EL (cell line): ENCODE data around the gene DUSP1.

Source experiments
- DNase-seq: peaks from one replicate; pipeline ENCODE4 v3.0.0-alpha.2; 2016

The DUSP1 gene

DNA sequence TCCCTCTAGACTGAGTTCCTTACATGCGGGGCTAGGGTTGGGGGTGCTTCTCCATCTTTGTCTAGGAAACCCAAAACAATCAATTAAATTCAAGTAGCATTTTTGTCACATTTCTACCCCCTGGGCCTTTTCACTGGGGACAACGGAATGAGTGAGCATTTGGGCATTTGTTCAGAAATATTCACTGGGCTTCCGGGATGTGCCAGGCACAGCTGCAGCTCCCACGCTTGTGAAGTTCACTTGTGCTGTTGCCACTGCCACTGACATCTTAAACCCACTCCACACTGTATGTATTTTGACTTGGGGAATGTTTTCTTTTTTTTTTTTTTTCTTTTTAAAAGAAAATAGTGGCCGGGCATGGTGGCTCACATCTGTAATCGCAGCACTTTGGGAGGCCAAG is 31.6 kb downstream of the DUSP1 start:
- DNase-seq: no peak

DNA sequence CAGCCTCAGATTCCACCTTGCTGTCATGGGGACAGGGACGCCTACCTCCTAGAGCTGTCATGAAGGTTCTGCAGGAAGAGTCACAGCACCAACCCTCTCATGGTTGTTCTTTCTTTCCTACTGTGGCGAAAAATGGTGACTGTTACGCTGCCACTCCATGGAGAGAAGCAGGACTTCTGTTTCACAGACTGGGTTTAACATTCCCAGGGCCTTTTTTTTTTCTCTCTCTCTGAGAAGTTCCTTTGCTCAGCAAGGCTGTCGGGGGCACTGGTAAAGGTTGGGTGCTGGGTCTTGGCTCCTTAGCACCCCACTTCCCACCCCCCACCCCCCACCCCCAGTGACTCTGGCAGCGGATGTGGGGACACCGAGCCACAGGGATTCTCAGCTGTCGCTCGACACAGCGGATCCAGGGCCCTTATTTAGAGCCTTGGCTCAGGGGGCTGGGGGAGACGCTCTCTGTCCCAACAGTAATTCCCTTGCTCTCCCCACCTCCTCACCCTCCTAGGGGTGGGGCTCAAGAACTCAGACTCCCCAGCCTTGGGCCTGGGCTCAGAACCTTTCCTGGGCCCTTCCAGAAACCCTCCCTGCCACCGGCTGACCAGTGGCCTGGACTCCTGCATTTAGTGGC is 34.4 kb downstream of the DUSP1 start:
- DNase-seq: no peak

DNA sequence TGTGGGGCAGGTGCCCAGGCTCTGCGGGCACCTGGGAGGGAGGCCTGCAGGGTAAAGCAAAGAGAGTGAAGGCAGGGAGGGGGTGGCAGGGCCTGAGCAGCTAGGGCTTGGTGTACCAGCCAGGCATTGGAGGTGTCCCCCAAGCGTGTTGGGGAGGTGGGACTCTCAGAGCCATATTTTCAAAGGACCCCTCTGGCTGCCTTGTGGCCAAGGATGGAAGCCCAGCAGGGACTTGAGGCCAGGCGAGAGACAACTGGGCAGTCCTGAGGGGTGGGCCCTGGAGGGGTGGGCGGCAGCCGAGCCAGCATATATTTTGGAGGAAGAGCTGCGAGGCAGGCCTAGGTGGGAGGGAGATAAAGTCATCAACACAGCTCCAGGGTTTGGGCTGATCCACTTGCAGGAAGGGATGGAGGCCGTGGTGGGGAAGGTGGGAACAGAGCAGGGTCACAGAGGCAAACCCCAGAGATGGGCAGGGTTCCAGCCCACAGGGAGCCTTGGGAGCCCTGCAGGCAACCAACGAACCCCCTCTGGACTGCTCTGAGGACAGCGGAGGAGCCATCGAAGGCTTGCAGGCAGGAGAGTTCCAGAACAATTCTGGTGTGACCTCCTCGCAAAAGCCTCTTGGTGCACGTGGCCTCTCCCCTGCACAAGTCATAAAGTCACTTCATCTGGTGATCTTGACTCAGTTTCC is 35.7 kb downstream of the DUSP1 start:
- no peak for DNase-seq

GRCh38 chr5:172733974-172734346 is 37.0 kb downstream of the DUSP1 start:
- DNase-seq: no peak

DNA sequence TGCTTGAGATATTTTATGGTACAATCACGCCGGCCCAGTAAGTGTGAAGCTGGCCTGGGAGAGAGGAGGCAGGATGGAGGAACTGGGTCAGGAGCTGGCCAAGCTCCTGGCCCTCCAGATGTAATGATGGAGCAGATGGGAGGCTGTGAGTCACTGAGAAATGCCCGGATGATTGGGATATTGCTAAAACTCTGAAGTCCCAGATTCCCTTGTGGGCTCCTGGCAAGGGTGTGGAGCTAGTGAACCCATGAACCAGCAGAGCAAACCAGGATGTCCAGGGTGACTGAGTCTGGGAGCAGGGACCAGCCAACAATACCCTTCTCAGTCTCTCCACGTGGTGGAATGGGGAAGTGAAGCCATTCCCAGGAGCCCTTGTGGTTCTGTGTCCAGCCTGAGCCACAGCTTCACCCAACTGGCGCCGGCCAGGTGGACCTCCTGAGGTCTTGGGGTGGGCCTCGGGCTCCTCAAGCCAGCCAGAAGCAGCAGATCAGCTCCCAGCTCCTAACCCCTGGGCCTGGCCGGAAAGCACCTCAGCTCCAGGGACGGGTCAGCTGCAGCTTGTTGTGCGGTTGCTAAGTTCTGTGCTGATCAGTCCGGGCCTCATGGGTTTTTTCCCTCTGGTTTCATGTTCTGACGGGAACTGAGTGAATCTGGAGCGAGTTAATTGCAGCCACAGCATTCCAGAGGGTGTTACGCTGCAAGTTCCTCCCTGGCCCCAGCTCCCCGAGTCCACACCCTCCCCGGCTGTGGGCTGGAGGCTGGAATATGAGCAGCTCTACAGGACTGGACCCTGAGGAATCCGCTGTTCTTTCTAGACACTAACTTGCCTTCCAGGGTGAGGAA is 37.6 kb downstream of the DUSP1 start:
- DNase-seq: peak; percentile 98

GRCh38 chr5:172732201-172732865 is 38.7 kb downstream of the DUSP1 start:
- no peak for DNase-seq

- no peak for DNase-seq
Measured at GRCh38 chr5:172731680-172732074, 39.3 kb downstream of the DUSP1 start.

DNA sequence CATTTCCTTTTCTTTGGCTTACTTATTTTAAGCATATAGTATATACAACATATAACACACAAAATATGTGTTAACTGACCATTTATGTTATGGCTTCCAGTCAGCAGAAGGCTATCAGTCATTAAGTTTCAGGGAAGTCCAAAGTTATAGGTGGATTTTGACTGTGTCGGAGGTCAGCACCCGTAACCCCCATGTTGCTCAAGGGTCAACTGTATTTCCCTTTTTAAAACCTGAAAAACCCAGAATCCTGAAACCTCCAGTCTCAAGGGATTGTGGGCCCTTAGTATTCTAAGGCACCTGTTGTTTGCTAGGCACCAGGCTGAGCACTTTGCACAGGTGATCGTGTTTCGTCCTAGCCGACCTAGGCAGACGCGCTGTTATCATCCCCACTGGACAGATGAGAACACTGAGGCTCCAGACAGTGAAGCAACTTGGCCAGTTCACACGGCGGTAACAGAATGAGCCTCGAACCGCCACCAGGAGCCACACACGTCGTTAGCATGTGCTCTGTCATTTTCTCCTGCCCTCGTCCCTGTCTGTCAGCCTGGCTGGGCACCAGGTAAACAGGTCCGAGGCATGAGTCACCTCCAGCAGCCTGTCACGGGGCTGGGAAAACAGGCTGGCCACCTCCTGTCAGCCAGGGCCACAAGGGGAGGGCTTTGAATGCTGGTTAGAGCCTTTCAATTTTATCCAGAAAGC is 39.9 kb downstream of the DUSP1 start:
- no peak for DNase-seq

GRCh38 chr5:172730222-172730621 is 40.8 kb downstream of the DUSP1 start:
- DNase-seq: no peak

DNA sequence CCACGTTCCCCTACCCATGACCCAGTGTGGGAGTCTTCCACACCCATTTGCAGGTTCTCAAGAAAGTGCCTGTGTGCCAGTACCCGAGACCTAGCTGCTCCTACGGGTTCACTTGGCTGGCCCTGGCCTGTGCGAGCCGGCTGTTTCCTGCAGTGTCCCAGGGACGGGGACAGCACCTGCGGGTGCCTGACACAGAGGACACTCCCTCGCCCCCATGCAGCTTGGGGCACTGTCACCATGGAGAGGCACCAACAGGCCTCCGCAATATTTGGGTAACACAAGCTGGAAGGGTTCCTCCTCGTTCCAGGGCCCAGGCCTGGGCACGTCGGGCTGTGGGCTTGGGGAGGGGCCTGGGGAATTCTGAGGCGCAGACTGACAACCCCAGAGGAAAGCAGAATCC is 41.4 kb downstream of the DUSP1 start:
- no peak for DNase-seq

GRCh38 chr5:172728481-172729241 is 42.3 kb downstream of the DUSP1 start:
- DNase-seq: no peak

- DNase-seq: no peak
Measured at GRCh38 chr5:172727551-172727950, 43.4 kb downstream of the DUSP1 start.

GRCh38 chr5:172726966-172727365 is 44.0 kb downstream of the DUSP1 start:
- no peak for DNase-seq

- DNase-seq: no peak
Measured at GRCh38 chr5:172725785-172726184, 45.2 kb downstream of the DUSP1 start.

DNA sequence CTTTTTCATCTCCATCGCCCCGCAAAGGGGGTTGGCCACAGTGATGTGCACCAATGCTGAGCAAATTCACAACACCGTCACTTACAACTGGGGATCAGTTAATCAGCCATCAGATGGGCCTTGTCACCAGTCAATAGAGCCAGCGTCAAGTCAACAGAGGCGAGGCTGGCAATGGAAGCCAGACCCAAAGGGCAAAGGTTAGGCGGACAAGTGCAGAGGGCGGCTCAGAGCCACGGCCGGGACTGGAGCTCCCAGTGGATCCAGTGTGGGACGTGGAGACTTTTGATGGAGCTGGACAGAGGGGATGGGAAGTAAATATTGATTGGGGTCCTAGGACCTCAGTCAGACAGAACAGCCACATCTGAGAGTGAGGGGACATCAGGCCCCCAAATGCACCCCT is 45.7 kb downstream of the DUSP1 start:
- no peak for DNase-seq

- DNase-seq: no peak
Measured at GRCh38 chr5:172724242-172725183, 46.5 kb downstream of the DUSP1 start.

DNA sequence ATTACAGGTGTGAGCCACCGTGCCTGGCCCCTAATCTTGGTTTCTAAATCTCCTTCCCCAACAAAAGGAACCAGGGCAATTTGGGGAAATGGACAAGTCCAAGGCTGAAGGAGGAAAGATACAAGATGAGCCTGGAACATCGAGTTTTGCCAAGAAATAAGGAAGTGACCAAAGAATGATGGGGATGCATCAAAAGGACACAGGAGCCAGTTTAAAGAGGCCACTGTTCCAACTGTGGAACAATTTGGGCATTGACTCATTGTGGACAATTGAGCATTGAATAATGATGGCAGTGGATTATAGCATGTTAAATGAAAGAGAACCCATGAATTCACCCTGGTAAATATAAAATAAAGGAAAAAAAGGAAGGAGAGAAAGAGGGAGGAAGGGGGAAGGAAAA is 47.5 kb downstream of the DUSP1 start:
- no peak for DNase-seq

DNA sequence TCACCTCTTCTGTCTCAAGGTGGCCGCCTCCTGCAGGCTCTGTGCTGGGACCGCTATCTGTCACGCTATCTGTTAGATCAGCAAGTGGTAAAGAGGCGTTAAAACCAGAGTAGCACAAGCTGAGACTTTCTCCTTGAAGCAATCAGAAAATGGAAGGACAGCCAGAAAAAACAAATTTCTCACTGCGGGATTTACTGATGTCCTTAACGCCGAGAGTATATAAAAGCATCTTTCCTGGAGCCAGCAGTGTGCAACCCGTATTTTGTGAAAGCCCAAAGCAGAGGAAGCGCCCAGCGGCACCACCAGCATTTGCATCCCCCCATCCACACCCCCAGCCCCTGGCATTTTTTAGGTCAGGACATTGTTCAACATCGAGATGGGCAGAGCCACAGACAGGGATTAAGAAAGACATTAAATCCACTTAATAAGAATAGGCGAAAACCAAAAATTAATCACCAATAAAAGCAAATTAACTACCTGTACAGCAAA is 48.6 kb downstream of the DUSP1 start:
- DNase-seq: no peak

DNA sequence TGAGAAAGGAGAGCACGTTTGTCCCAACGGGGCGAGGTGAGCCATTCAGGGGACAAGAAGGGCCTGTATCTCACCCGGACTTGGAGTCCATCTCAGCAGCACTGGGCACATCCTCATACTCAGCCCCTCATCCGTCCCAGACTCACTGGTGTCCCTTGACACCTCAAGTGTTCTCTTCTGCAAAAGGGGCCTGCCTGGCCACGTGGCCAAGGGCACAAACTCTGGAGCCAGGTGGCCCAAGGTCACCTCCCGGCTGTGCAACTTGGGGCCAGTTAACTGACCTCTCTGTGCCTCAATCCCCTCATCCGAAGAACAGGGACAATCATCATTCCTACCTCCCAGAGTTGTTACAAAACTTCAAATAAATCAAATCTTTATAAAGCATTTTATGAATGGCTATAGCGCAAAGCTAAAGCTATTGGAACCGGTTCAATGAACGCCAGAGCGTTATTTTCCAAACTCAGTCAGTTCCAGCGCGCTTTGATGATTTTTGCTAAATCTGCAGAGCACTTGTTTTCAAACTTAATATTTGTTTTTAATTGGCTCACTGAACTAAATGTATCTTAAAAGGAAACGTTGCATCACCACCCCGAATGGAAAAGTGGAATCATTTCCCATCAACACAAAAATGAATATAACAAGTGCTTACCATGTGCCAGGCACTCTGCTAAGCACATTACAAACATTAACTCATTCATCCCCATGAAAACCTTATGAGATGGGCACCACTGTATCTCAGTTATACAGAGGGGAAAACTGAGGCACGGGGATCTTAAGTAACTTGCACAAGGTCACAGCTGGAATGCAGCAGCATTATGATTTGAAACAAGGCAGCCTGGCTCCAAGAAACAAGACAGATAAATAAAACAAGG is 49.3 kb downstream of the DUSP1 start:
- no peak for DNase-seq

DNA sequence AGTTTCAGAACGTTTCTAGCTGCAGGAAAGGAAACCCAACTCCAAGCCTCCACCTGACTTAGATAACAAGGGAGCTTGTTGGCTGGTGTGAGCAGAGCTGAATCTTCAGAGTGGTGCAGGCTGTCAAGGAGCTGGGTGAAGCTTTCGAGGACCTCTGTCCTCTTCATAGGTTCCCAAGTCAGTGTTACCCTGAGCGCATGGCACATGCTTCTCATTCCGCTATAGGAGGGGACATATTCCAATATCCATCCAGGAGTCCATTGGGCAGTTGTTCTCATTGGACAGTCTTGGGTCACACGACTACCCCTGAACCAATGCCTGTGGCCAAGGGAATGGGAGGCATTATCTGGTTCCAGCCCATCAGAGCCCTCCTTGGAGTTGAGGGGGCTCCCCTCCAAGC is 50.3 kb downstream of the DUSP1 start:
- DNase-seq: no peak
